ENCODE data around the gene GALNT1. TPM values are rescaled to one million over a fixed set of nuclear protein-coding genes. Genes with fewer than 3 reads are reported as not detected.

Gene GALNT1
- polyA plus RNA-seq, 1 donor (not counting 4 experiments of a cell fraction or from before 2014, with no cell fraction given), result 69.4 TPM

DNA sequence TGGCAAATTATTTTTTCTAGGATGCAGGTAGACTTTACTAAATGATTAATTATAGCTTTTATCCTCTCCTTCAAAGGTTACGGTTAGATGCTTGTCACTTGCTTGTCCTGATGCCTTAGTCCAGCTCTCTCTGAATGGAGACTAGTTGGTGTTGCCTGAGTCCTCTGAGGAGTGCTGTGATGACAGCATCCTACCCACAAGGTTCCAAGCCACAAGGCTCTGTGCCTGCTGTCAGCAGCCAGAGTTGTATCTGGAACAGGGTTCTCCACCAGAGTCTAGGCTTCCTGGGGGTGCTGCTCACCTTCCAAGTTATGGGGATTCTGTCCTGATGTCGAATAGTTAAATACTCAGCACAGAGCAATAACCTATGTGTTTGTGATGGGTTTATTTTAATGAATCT lies 125.7 kb downstream of the GALNT1 start:
- H3K36me3 ChIP-seq (ENCODE audit: control insufficient read depth in 2 of 2, extremely low read depth in 1 of 2, insufficient read depth in 2 of 2, low read length in 2 of 2), result peaks cover 0 to 5% of the 10 kb centered on the region in 2 experiments
- FAIRE-seq (no peak), DNase-seq (ENCODE audit: low read depth, low spot score) (no peak)
- no peaks in the 10 kb centered on the region for H3K9me3 ChIP-seq (ENCODE audit: control insufficient read depth, low read depth, low read length)
- TF ChIP-seq, protein P1, sequence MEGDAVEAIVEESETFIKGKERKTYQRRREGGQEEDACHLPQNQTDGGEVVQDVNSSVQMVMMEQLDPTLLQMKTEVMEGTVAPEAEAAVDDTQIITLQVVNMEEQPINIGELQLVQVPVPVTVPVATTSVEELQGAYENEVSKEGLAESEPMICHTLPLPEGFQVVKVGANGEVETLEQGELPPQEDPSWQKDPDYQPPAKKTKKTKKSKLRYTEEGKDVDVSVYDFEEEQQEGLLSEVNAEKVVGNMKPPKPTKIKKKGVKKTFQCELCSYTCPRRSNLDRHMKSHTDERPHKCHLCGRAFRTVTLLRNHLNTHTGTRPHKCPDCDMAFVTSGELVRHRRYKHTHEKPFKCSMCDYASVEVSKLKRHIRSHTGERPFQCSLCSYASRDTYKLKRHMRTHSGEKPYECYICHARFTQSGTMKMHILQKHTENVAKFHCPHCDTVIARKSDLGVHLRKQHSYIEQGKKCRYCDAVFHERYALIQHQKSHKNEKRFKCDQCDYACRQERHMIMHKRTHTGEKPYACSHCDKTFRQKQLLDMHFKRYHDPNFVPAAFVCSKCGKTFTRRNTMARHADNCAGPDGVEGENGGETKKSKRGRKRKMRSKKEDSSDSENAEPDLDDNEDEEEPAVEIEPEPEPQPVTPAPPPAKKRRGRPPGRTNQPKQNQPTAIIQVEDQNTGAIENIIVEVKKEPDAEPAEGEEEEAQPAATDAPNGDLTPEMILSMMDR (optimal IDR thresholded peaks at IDR 0.05 in 1 of 3, IDR thresholded peaks at IDR 0.05 in 1 of 3, conservative IDR thresholded peaks at IDR 0.05 in 1 of 3; ENCODE audit: extremely low read depth in 1 of 3, insufficient read depth in 2 of 3, low read length in 3 of 3), result no peak
- TF ChIP-seq EZH2 (IDR thresholded peaks at IDR 0.05; ENCODE audit: low read length), result no peak
- H3K79me2 ChIP-seq (ENCODE audit: control insufficient read depth, insufficient read depth, low read length), result no peaks in the 10 kb centered on the region
- no peak overlapping the region for H3K9ac ChIP-seq (ENCODE audit: control insufficient read depth, extremely low read depth, insufficient read depth, low read length)
- H3K9me1 ChIP-seq (ENCODE audit: control insufficient read depth, extremely low read depth, insufficient read depth, low read length), result no peaks in the 10 kb centered on the region
- H3K4me1 ChIP-seq (ENCODE audit: control insufficient read depth, extremely low read depth, insufficient read depth, low read length), result no peaks in the 10 kb centered on the region
- H3K4me2 ChIP-seq (ENCODE audit: control insufficient read depth, extremely low read depth, insufficient read depth, low read depth, low read length), result no peak overlapping the region
- no peak overlapping the region for H3K27ac ChIP-seq (ENCODE audit: control insufficient read depth, insufficient read depth, low read length)
- H2AFZ ChIP-seq (ENCODE audit: control insufficient read depth, low read length), result no peak overlapping the region
- H4K20me1 ChIP-seq (ENCODE audit: control insufficient read depth, extremely low read depth, insufficient read depth, low read length), result no peaks in the 10 kb centered on the region
- no peak overlapping the region for H3K4me3 ChIP-seq (ENCODE audit: control insufficient read depth in 2 of 3, extremely low read depth in 1 of 3, insufficient read depth in 2 of 3, low read depth in 1 of 3, low read length in 3 of 3)
- dilution Hi-C loops (cut with MboI; ENCODE audit: extremely low pct_ligation_motif_present, low sequenced_read_pairs), result no loop called here
- no peaks in the 10 kb centered on the region for H3K27me3 ChIP-seq (ENCODE audit: control insufficient read depth, extremely low read depth, insufficient read depth, low read length)

DNA sequence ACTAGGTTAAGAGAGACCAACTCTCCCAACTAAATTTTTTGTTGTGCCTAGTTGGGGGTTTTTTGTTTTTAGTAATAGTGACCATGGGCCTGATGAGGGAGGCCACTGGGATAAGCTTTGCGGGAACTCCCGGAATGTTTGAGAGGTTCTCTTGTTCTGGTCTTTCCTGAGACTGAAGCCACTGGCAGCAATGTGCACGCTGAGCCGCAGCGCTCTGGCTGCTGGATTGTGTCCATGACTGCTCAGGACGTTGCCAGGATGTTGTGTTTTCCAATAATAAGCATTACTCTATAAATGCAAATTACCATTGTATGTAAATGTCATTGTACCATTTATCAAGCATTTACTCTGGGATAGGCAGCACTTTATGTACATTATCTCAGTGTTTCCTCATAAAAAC lies 126.1 kb downstream of the GALNT1 start:
- Histone ChIP-seq H3K9me1 (ENCODE audit: control insufficient read depth, extremely low read depth, insufficient read depth, low read length) (no peaks in the 10 kb centered on the region), H3K4me1 (ENCODE audit: control insufficient read depth, extremely low read depth, insufficient read depth, low read length) (no peaks in the 10 kb centered on the region), H3K4me3 (ENCODE audit: control insufficient read depth in 2 of 3, extremely low read depth in 1 of 3, insufficient read depth in 2 of 3, low read depth in 1 of 3, low read length in 3 of 3) (no peak overlapping the region), H2AFZ (ENCODE audit: control insufficient read depth, low read length) (no peak overlapping the region), H3K9me3 (ENCODE audit: control insufficient read depth, low read depth, low read length) (no peaks in the 10 kb centered on the region), H3K27ac (ENCODE audit: control insufficient read depth, insufficient read depth, low read length) (no peak overlapping the region), H3K9ac (ENCODE audit: control insufficient read depth, extremely low read depth, insufficient read depth, low read length) (no peak overlapping the region), H3K79me2 (ENCODE audit: control insufficient read depth, insufficient read depth, low read length) (no peaks in the 10 kb centered on the region), H3K4me2 (ENCODE audit: control insufficient read depth, extremely low read depth, insufficient read depth, low read depth, low read length) (no peak overlapping the region), H4K20me1 (ENCODE audit: control insufficient read depth, extremely low read depth, insufficient read depth, low read length) (no peaks in the 10 kb centered on the region), H3K27me3 (ENCODE audit: control insufficient read depth, extremely low read depth, insufficient read depth, low read length) (no peaks in the 10 kb centered on the region), H3K36me3 (ENCODE audit: control insufficient read depth in 2 of 2, extremely low read depth in 1 of 2, insufficient read depth in 2 of 2, low read length in 2 of 2) (peaks cover 0 to 5% of the 10 kb centered on the region in 2 experiments)
- no peak for FAIRE-seq
- DNase-seq (ENCODE audit: low read depth, low spot score), result no peak
- dilution Hi-C loops (cut with MboI; ENCODE audit: extremely low pct_ligation_motif_present, low sequenced_read_pairs), result no loop called here
- TF ChIP-seq, protein P1 (optimal IDR thresholded peaks at IDR 0.05 in 1 of 3, IDR thresholded peaks at IDR 0.05 in 1 of 3, conservative IDR thresholded peaks at IDR 0.05 in 1 of 3; ENCODE audit: extremely low read depth in 1 of 3, insufficient read depth in 2 of 3, low read length in 3 of 3), result no peak

All from keratinocyte (primary cell).